Mucosa of descending colon (tissue), 3 donors: ENCODE data around the gene CAVIN2. TPM values are rescaled to one million over a fixed set of nuclear protein-coding genes. Genes with fewer than 3 reads are reported as not detected.

Experiments
- ATAC-seq: fragments of 200-7000 bp; cut with Tn5 transposase; one replicate; pipeline ENCODE4 v1.9.1; 2020; ENCODE audit warnings: mild to moderate bottlenecking, moderate library complexity
- DNase-seq, 3 donors: peaks; one replicate each; pipeline ENCODE4 v3.0.0-alpha.2; 2020
- H3K36me3 ChIP-seq: fragments of 200-600 bp; one replicate; pipeline ENCODE4 v1.8.0; 2021; ENCODE audit warnings: low read depth, mild to moderate bottlenecking
- H3K4me1 ChIP-seq: fragments of 200-600 bp; one replicate; pipeline ENCODE4 v1.8.0; 2021; ENCODE audit warnings: low read depth, mild to moderate bottlenecking
- H3K4me3 ChIP-seq: fragments of 200-600 bp; one replicate; pipeline ENCODE4 v1.8.0; 2021; ENCODE audit warnings: mild to moderate bottlenecking
- H3K9me3 ChIP-seq: fragments of 200-600 bp; one replicate; pipeline ENCODE4 v1.8.0; 2021; ENCODE audit warnings: mild to moderate bottlenecking
- intact Hi-C, 2 donors: fragments of 100-400 bp; cut with DNase I in 1 of 2; cut with micrococcal nuclease in 1 of 2; formaldehyde crosslinking; loops; one replicate each; pipeline versions ENCODE4 v1.11.0 to v1.11.1; 2022; cut with DNase I, micrococcal nuclease
- total RNA-seq, 3 donors: library from RNA; stranded (reverse); fragmentation: NEBNext Ultra II Directional in 2 of 3; extraction: Animal tissue kit (Norgen Biotek cat#: 25700) in 2 of 3; gene quantifications; one replicate each; pipeline versions ENCODE4 v1.2.1 to v1.2.4, GENCODE V29; 2021 to 2023
- TF ChIP-seq, protein P1 (sequence below): fragments of 200-600 bp; IDR thresholded peaks from one replicate; pipeline ENCODE4 v1.8.0; 2022; ENCODE audit warnings: antibody characterized with exemption, mild to moderate bottlenecking
- donor health status: DM: no; HTN: no; CAD: no; lungs with moderate emphysema.
- donor health status: DM: no; HTN: no; CAD: no.
- donor health status: DM: no; HTN: yes; CAD: no.

Gene CAVIN2
- total RNA-seq, 3 donors from 2014 or later = 6.7 to 154 (median 13.7) TPM

DNA sequence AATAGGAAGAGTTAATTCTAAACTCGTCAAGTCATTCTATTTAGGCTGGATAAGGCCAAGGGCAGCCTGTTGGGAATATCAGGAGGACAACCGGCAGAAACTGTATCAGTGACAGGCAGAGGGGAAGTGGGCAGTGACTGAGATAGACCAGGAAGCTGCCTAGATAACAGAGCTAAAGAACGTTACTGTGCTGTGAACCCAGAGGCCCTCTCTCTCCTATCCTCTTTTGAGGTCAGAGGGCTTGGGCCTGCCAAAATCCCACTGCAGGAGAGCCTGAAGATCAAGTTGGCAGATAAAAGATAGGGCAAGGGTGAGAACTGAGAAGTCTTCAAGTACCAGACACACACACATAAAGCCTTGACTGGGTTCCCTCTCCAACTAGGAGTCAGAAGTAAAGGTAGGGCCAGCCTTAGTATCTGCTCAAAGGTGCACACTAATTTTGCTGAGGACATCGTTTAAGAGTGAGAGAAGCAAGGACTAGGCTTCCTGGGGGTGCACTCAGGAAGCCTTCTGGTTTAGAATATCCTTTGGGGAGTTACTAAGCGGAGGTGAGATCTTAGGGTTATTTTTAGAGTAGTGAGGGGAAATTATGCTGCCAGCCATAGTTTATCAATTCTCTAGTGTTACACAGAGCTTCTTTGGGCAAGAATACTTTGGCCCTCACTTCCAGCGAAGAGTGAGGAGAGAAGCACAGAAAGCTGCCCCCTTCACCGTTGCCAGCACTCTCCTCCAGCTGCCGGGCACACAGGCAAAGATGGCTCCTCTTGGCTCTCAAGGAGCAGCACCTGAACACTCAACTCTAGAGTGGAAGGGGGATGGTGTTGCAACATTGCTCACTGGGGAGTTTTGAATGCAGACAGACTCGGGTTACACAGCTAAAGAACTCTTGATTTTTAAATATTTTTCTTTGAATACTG lies 9.8 kb downstream of the CAVIN2 start:
- Histone ChIP-seq H3K4me1 (no peaks in the 10 kb centered on the region), H3K36me3 (no peaks in the 10 kb centered on the region), H3K4me3 (no peak overlapping the region), H3K9me3 (no peaks in the 10 kb centered on the region)
- TF ChIP-seq, protein P1, sequence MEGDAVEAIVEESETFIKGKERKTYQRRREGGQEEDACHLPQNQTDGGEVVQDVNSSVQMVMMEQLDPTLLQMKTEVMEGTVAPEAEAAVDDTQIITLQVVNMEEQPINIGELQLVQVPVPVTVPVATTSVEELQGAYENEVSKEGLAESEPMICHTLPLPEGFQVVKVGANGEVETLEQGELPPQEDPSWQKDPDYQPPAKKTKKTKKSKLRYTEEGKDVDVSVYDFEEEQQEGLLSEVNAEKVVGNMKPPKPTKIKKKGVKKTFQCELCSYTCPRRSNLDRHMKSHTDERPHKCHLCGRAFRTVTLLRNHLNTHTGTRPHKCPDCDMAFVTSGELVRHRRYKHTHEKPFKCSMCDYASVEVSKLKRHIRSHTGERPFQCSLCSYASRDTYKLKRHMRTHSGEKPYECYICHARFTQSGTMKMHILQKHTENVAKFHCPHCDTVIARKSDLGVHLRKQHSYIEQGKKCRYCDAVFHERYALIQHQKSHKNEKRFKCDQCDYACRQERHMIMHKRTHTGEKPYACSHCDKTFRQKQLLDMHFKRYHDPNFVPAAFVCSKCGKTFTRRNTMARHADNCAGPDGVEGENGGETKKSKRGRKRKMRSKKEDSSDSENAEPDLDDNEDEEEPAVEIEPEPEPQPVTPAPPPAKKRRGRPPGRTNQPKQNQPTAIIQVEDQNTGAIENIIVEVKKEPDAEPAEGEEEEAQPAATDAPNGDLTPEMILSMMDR = no peak
- intact Hi-C loops = no loop called here
- peak; percentile 31 for ATAC-seq
- no peak for DNase-seq

DNA sequence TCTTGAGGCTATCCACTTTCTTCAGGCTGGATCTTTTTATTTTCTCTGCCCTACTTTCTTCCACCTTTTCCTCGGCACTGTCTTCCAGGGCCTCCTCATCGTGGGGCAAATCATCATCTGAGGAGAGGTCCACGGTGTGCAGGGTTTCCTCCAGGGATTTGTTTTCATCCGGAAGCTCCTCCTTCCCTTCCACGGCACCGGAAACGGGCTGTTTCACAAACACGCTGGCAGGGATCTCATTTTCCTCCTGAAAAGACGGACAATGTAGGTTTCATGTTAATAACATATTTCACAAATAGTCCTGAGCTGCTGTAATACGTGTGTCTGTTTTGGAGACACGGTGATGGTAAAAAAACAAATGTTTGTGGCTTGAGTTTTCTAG lies 10.4 kb downstream of the CAVIN2 start:
- no peaks in the 10 kb centered on the region for H3K4me1 ChIP-seq
- DNase-seq (no peak), ATAC-seq (no peak)
- no peaks in the 10 kb centered on the region for H3K36me3 ChIP-seq
- TF ChIP-seq, protein P1 = no peak
- no peaks in the 10 kb centered on the region for H3K9me3 ChIP-seq
- no peak overlapping the region for H3K4me3 ChIP-seq
- intact Hi-C loops = no loop called here

DNA sequence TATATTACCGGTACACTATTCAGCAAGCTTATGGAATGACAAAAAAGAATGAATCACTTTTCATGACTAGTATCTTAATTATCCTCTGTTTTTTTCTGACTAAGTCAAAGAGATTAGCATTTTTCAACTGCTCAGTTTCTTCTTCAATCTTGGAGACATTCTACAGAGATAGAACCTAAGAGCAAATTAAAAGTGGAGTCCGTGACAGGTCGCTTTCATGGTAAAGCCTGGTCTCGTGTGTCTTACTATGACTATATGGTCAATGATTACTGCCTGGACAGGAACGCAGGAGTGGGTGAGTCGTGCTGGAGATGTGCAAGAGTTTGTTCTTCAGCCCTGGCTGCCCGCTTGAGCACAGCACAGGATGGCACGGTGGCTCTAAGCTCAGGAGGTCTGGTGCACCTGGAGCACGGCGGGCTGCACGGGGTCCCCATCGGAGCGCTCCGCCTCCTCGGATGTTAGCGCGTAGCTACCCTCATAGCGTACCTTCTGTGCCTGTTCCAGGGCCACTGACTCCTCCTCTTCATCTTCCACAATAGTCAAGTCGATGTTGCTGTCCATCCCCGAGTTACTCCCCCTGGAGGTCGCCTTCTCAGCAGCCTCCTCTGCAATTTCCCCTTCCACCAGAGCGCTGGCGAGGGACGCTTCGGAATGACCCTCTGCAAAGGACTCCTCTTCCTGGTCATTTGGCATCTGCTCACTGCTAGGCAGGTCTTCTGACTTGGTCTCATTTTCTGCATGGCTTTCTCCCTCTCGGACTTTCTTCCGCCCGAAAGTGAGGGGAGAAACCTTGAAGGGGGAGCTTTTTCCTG lies 11.1 kb downstream of the CAVIN2 start:
- ATAC-seq = no peak
- DNase-seq = no peak
- H3K36me3 ChIP-seq = no peaks in the 10 kb centered on the region
- H3K4me1 ChIP-seq = no peaks in the 10 kb centered on the region
- TF ChIP-seq, protein P1 = no peak
- no peak overlapping the region for H3K4me3 ChIP-seq
- intact Hi-C loops = no loop called here
- no peaks in the 10 kb centered on the region for H3K9me3 ChIP-seq

DNA sequence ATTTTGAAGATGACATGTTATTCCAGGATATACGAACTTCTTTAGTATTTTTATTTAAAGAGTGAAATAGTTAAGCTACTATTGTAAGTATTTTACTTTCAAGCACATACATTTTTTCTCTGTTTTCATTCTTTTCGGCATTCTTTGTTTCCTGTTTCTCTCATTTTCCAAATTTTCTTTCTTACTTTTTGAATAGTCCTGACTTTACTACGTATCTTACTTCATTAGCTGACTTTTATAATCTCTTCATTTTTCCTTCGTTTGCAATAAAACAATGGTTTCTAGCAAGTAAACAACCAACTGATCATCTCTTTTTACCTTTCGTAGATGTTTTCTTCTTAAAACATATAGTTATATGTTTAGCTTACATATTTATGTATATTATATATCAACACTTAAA lies 11.8 kb downstream of the CAVIN2 start:
- Histone ChIP-seq H3K9me3 (no peaks in the 10 kb centered on the region), H3K36me3 (no peaks in the 10 kb centered on the region), H3K4me3 (no peak overlapping the region), H3K4me1 (no peaks in the 10 kb centered on the region)
- ATAC-seq (no peak), DNase-seq (no peak)
- TF ChIP-seq, protein P1 = no peak
- intact Hi-C loops = no loop called here

DNA sequence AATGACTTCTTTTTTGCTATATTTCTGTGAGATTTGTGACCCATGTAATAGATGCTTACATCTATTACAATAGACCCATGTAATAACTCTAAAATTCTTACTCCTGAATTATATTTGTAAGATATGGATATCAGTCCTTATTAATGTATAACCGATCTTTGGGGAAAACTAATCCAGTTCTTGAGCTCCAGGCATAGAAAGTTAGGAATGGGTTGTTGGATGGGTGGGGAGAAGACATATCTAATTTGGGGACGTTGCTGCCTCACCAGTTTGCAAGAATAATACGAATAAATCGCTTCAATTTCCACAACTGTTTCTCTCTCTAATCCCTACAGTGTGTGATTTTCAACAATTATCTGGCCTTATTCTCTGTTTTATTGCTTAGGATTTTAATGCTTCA lies 13.5 kb downstream of the CAVIN2 start:
- no peaks in the 10 kb centered on the region for H3K9me3 ChIP-seq
- TF ChIP-seq, protein P1 = no peak
- H3K4me1 ChIP-seq = no peaks in the 10 kb centered on the region
- no peaks in the 10 kb centered on the region for H3K36me3 ChIP-seq
- ATAC-seq = no peak
- intact Hi-C loops = no loop called here
- no peak for DNase-seq
- no peak overlapping the region for H3K4me3 ChIP-seq
